Measurements from ENCODE around the gene HJV.

DNA sequence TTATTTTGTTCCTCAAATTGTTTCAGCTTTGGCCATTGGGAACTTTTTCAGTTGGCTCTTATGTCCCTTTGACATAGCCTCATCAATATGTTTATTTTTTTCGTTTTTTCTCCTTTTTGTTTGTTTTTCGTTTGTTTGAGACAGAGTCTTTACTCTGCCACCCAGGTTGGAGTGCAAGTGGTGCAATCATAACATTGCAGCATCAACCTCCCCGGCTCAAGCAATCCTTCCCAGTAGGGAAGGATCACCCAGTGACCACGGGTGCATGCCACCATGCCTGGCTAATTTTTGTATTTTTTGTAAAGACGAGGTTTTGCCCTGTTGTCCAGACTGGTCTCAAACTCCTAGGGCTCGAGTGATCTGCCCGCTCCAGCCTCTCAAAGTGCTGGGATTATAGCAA lies 49.0 kb downstream of the HJV start:
- TF ChIP-seq, protein P1, sequence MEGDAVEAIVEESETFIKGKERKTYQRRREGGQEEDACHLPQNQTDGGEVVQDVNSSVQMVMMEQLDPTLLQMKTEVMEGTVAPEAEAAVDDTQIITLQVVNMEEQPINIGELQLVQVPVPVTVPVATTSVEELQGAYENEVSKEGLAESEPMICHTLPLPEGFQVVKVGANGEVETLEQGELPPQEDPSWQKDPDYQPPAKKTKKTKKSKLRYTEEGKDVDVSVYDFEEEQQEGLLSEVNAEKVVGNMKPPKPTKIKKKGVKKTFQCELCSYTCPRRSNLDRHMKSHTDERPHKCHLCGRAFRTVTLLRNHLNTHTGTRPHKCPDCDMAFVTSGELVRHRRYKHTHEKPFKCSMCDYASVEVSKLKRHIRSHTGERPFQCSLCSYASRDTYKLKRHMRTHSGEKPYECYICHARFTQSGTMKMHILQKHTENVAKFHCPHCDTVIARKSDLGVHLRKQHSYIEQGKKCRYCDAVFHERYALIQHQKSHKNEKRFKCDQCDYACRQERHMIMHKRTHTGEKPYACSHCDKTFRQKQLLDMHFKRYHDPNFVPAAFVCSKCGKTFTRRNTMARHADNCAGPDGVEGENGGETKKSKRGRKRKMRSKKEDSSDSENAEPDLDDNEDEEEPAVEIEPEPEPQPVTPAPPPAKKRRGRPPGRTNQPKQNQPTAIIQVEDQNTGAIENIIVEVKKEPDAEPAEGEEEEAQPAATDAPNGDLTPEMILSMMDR (IDR thresholded peaks at IDR 0.05; ENCODE audit: insufficient read depth, low read length), result no peak
- TF ChIP-seq POLR2AphosphoS5 (IDR thresholded peaks at IDR 0.05; ENCODE audit: low read depth), result no peak
- TF ChIP-seq, protein P2, sequence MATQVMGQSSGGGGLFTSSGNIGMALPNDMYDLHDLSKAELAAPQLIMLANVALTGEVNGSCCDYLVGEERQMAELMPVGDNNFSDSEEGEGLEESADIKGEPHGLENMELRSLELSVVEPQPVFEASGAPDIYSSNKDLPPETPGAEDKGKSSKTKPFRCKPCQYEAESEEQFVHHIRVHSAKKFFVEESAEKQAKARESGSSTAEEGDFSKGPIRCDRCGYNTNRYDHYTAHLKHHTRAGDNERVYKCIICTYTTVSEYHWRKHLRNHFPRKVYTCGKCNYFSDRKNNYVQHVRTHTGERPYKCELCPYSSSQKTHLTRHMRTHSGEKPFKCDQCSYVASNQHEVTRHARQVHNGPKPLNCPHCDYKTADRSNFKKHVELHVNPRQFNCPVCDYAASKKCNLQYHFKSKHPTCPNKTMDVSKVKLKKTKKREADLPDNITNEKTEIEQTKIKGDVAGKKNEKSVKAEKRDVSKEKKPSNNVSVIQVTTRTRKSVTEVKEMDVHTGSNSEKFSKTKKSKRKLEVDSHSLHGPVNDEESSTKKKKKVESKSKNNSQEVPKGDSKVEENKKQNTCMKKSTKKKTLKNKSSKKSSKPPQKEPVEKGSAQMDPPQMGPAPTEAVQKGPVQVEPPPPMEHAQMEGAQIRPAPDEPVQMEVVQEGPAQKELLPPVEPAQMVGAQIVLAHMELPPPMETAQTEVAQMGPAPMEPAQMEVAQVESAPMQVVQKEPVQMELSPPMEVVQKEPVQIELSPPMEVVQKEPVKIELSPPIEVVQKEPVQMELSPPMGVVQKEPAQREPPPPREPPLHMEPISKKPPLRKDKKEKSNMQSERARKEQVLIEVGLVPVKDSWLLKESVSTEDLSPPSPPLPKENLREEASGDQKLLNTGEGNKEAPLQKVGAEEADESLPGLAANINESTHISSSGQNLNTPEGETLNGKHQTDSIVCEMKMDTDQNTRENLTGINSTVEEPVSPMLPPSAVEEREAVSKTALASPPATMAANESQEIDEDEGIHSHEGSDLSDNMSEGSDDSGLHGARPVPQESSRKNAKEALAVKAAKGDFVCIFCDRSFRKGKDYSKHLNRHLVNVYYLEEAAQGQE (IDR thresholded peaks at IDR 0.05; ENCODE audit: insufficient replicate concordance, low read depth), result no peak

Data from HL-60 (cell line).